A673 (cell line): ENCODE results near the gene TRIM38. TPM values are rescaled to one million over a fixed set of nuclear protein-coding genes. Genes with fewer than 3 reads are reported as not detected.
A peak's percentile ranks its signal among the peaks of the same experiment; 100 is the strongest.

Experiments used
- Bru-seq: library from RNA; stranded (reverse); fragments of 400-500 nt; gene quantifications from one replicate; lab custom pipeline; 2021; lab: Mats Ljungman, UMichigan
- BruChase-seq, 2 experiments: library from RNA; stranded (reverse); fragments of 400-500 nt; gene quantifications; one replicate each; lab custom pipeline; 2021; lab: Mats Ljungman, UMichigan
- BruUV-seq: library from RNA; stranded (reverse); fragments of 400-500 nt; replicated peaks from 2 replicates; lab custom pipeline; 2021; lab: Mats Ljungman, UMichigan
- CTCF ChIA-PET: fragments of 300-600 bp; sonication (Branson Sonifier 250); formaldehyde crosslinking; loops from one replicate; lab custom pipeline; 2022; ENCODE audit warnings: antibody characterized with exemption; lab: Charles Lee
- POLR2A ChIA-PET: fragments of 300-600 bp; sonication (Branson Sonifier 250); formaldehyde crosslinking; loops from one replicate; lab custom pipeline; 2022; ENCODE audit warnings: antibody characterized with exemption; ENCODE audit not compliant: low non-redundant PET; lab: Charles Lee
- DNase-seq: peaks from one replicate; pipeline ENCODE4 v3.0.0-alpha.2; 2015; ENCODE audit warnings: low spot score
- H3K27ac ChIP-seq: fragments of 200-600 bp; sonication (generic); 2 replicates; pipeline ENCODE4 v1.5.1; 2016; ENCODE audit warnings: mixed run types, low read depth, mild to moderate bottlenecking, mixed read lengths, antibody characterized with exemption, low read length; ENCODE audit not compliant: poor library complexity, severe bottlenecking
- H3K27me3 ChIP-seq: fragments of 200-600 bp; sonication (generic); replicated peaks from 2 replicates; pipeline ENCODE4 v1.6.1; 2017; ENCODE audit warnings: mixed run types, low read depth, mild to moderate bottlenecking, mixed read lengths, antibody characterized with exemption, low read length; ENCODE audit not compliant: insufficient read depth, poor library complexity
- H3K36me3 ChIP-seq: fragments of 200-600 bp; sonication (generic); 2 replicates; pipeline ENCODE4 v1.6.1; 2016; ENCODE audit warnings: mixed run types, mild to moderate bottlenecking, mixed read lengths, antibody characterized with exemption, low read length; ENCODE audit not compliant: insufficient read depth, poor library complexity, severe bottlenecking
- H3K4me1 ChIP-seq: fragments of 200-600 bp; sonication (generic); 2 replicates; pipeline ENCODE4 v1.6.1; 2017; ENCODE audit warnings: mixed run types, mild to moderate bottlenecking, mixed read lengths, antibody characterized with exemption, low read length; ENCODE audit not compliant: insufficient read depth, poor library complexity, severe bottlenecking
- H3K4me3 ChIP-seq: fragments of 200-600 bp; sonication (generic); 2 replicates; pipeline ENCODE4 v1.5.1; 2016; ENCODE audit warnings: low read depth, mixed run types, mild to moderate bottlenecking, mixed read lengths, low read length; ENCODE audit not compliant: poor library complexity, severe bottlenecking
- H3K9me3 ChIP-seq: fragments of 200-600 bp; sonication (generic); 2 replicates; pipeline ENCODE4 v1.6.1; 2016; ENCODE audit warnings: mixed run types, low read depth, mild to moderate bottlenecking, mixed read lengths, antibody characterized with exemption, low read length; ENCODE audit not compliant: poor library complexity, severe bottlenecking
- CTCF ChIP-seq: fragments of 300-800, 200-600 bp; sonication (generic); conservative IDR thresholded peaks from 2 replicates; pipeline ENCODE4 v1.5.1; 2017; ENCODE audit warnings: low read depth, mild to moderate bottlenecking, antibody characterized with exemption, low read length, moderate library complexity, mixed read lengths
- EZH2 ChIP-seq: fragments of 200-600 bp; sonication (generic); IDR thresholded peaks from 2 replicates; pipeline ENCODE4 v1.6.1; 2017; ENCODE audit warnings: borderline replicate concordance, low read depth, mild to moderate bottlenecking, mixed read lengths, antibody characterized with exemption, low read length; ENCODE audit not compliant: poor library complexity, severe bottlenecking
- intact Hi-C: fragments of 100-400 bp; cut with micrococcal nuclease; formaldehyde crosslinking; loops from one replicate; pipeline ENCODE4 v1.10.0; 2022; ENCODE audit not compliant: unreplicated experiment
- long read RNA-seq: library from polyadenylated mRNA; stranded (forward); transcript quantifications from one replicate; pipeline ENCODE4 v2.0.0, GENCODE V29; 2022
- total RNA-seq: library from RNA; stranded (reverse); gene quantifications from 2 replicates; pipeline ENCODE4 v1.2.3, GENCODE V29; 2021

TRIM38 gene, protein sequence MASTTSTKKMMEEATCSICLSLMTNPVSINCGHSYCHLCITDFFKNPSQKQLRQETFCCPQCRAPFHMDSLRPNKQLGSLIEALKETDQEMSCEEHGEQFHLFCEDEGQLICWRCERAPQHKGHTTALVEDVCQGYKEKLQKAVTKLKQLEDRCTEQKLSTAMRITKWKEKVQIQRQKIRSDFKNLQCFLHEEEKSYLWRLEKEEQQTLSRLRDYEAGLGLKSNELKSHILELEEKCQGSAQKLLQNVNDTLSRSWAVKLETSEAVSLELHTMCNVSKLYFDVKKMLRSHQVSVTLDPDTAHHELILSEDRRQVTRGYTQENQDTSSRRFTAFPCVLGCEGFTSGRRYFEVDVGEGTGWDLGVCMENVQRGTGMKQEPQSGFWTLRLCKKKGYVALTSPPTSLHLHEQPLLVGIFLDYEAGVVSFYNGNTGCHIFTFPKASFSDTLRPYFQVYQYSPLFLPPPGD
- total RNA-seq: 8.9 and 9.7 TPM in 2 replicates
- Bru-seq, nascent RNA: percentile 81 among the genes with signal in this experiment
- percentile 88 among the genes with signal in this experiment for BruChase-seq, experiment 1, labeled RNA remaining after a 2-hour chase
- percentile 80 among the genes with signal in this experiment for BruChase-seq, experiment 2, labeled RNA remaining after a 6-hour chase
- long read RNA-seq, full-length matches to known transcripts: 13 of 22 reads
- long read RNA-seq, partial matches to known transcripts: 3 of 22 reads
- long read RNA-seq, other reads (novel, unspliced or antisense): 6 of 22 reads

DNA sequence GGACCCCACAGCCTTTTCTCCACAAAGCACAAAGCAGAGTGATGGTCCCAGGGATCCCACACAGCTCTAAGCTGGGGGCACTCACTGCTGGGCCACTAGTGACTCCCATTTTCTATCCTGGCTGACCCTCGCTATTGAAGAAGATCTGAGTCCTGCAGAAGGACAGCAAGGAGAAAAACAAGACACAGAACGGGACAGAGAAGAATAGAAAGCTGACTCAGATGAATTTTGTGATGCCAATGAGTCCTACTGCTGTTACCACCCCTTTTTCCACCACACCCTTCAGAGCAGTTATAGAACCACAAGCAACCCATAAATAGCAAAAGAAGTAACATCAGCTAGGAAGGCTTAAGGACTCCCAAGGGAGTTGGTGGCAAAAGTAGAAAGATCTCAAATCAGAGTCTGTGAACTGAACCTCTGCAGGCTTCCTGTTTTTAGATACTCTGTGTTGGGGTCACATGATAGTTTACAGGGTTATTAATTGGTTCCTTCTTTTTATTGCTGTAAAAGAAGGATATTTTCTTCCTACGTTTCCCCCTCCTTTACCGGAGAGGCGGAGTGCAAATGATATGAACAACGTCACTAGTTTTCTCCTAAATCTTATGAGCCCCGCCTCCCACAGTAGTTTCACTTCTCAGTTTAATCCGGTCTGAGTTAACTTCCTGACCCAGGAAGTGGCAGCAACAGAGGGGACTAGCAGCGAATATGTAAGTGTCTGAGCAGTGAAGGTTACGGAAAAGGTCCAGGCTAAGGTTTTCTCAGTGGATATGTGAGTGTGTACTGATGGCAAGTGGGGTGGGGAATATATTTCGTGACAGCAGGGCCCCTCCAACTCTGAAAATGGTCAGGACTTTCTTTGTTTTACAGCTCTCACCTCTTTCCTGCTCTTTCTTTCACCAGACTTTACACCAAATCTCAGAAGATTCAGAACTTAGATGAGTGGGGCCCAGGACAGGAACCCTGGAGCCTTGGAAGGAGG lies at the start of gene TRIM38:
Gene TRIM38 (plus strand): TSS at position 654 of the 979 bp plus-strand sequence. CDS start 3,721 bp downstream, outside the sequence.
- Histone ChIP-seq H3K27ac (peak within 1 kb of the TSS; percentile 95), H3K27me3 (no peaks in the 10 kb centered on the region), H3K4me1 (peaks cover 15% of the 10 kb centered on the region), H3K9me3 (no peaks in the 10 kb centered on the region), H3K4me3 (peak within 1 kb of the TSS; percentile 61), H3K36me3 (peaks cover 14% of the 10 kb centered on the region)
- intact Hi-C loops: no loop called here
- no peak for TF ChIP-seq EZH2
- no peak for TF ChIP-seq CTCF
- DNase-seq: peak; percentile 96
- CTCF ChIA-PET: no interaction called here
- TSS peak; percentile 88 for BruUV-seq
- POLR2A ChIA-PET: interaction anchor here (0.6 kb wide), 1 partner anchor 64 kb away, joined by 3 read pairs; no protein-coding TSS in a partner anchor

- no peaks in the 10 kb centered on the region for H3K27me3 ChIP-seq
- CTCF ChIA-PET: no interaction called here
Observed at GRCh38 chr6:25913741-25914140, 48.9 kb upstream of the TRIM38 start.

More at GRCh38 chr6:25913741-25914140, 48.9 kb upstream of the TRIM38 start:
- BruUV-seq: no TSS peak
- DNase-seq: no peak
- Histone ChIP-seq H3K4me1 (no peaks in the 10 kb centered on the region), H3K9me3 (no peaks in the 10 kb centered on the region), H3K27ac (no peak overlapping the region), H3K4me3 (no peak overlapping the region), H3K36me3 (no peaks in the 10 kb centered on the region)
- POLR2A ChIA-PET: no interaction called here
- intact Hi-C loops: no loop called here
- TF ChIP-seq EZH2 (no peak), CTCF (no peak)
